ENCODE results near the gene NPR3.

GRCh38 chr5:32770444-32770843 lies 59.3 kb downstream of the NPR3 start:
- TF ChIP-seq ZBTB7A (IDR thresholded peaks at IDR 0.05; ENCODE audit: low read depth) (no peak), YY1 (IDR thresholded peaks at IDR 0.05; ENCODE audit: low read depth) (no peak), RAD21 (IDR thresholded peaks at IDR 0.05; ENCODE audit: low read depth) (no peak), EP300 (IDR thresholded peaks at IDR 0.05; ENCODE audit: borderline replicate concordance) (no peak), REST (IDR thresholded peaks at IDR 0.05; ENCODE audit: low read depth) (no peak), TAF1 (IDR thresholded peaks at IDR 0.05; ENCODE audit: low read depth) (no peak), FOXM1 (IDR thresholded peaks at IDR 0.05; ENCODE audit: borderline replicate concordance, low read depth) (no peak), NFIC (IDR thresholded peaks at IDR 0.05) (no peak), CREB1 (IDR thresholded peaks at IDR 0.05; ENCODE audit: low read depth) (no peak), TCF12 (IDR thresholded peaks at IDR 0.05; ENCODE audit: low read depth) (no peak), USF1 (IDR thresholded peaks at IDR 0.05) (no peak), CEBPB (IDR thresholded peaks at IDR 0.05) (no peak), EGR1 (IDR thresholded peaks at IDR 0.05) (no peak), TEAD4 (IDR thresholded peaks at IDR 0.05) (no peak)

All from Ishikawa (cell line).